Gastroesophageal sphincter (tissue), 4 donors: ENCODE measurements around the gene ADAM17. TPM values are rescaled to one million over a fixed set of nuclear protein-coding genes. Genes with fewer than 3 reads are reported as not detected.

ENCODE experiments used
- ATAC-seq: fragments of 150-250 bp; one replicate; pipeline ENCODE4 v1.9.1; 2016; ENCODE audit warnings: mild to moderate bottlenecking, moderate library complexity
- H3K27ac ChIP-seq, 4 donors: fragments of 200-600 bp; sonication (generic) in 3 of 4; 1 replicate in 3 of 4; 2 replicates in 1 of 4; pipeline ENCODE4 v1.5.1; 2016 to 2019
- H3K27me3 ChIP-seq: fragments of 200-600 bp; sonication (generic); one replicate; pipeline ENCODE4 v1.5.1; 2019
- H3K36me3 ChIP-seq, 2 donors: fragments of 200-600 bp; sonication (generic); one replicate each; pipeline ENCODE4 v1.5.1; 2019; ENCODE audit warnings: control low read depth in 1 of 2
- H3K4me1 ChIP-seq, 3 donors: fragments of 200-600 bp; sonication (generic); 1 replicate in 2 of 3; 2 replicates in 1 of 3; pipeline ENCODE4 v1.5.1; 2016 to 2019; ENCODE audit warnings: control low read depth in 2 of 3
- H3K4me3 ChIP-seq, 2 donors: fragments of 200-600 bp; sonication (generic); one replicate each; pipeline ENCODE4 v1.5.1; 2019; ENCODE audit warnings: mild to moderate bottlenecking in 1 of 2, moderate library complexity in 1 of 2
- H3K9me3 ChIP-seq, 3 donors: fragments of 200-600 bp; sonication (generic); one replicate each; pipeline ENCODE4 v1.5.1; 2017 to 2019; ENCODE audit warnings: control low read depth in 2 of 3
- CTCF ChIP-seq, 4 experiments: fragments of 200-600 bp in 2 of 4; fragments of 450-650 bp in 2 of 4; sonication (generic) in 1 of 4; IDR thresholded peaks; one replicate each; pipeline ENCODE4 v1.5.1; 2017 to 2019; ENCODE audit warnings: antibody characterized with exemption in 4 of 4, mild to moderate bottlenecking in 2 of 4, moderate library complexity in 2 of 4
- EP300 ChIP-seq: sonication (generic); formaldehyde crosslinking; IDR thresholded peaks from one replicate; pipeline ENCODE4 v1.6.1; 2017; ENCODE audit warnings: antibody characterized with exemption, mild to moderate bottlenecking
- POLR2A ChIP-seq, 2 donors: fragments of 450-650 bp; IDR thresholded peaks; one replicate each; pipeline ENCODE4 v1.6.1; 2017; ENCODE audit warnings: antibody characterized with exemption in 2 of 2, mild to moderate bottlenecking in 2 of 2, moderate library complexity in 1 of 2
- POLR2AphosphoS5 ChIP-seq: sonication (generic); formaldehyde crosslinking; IDR thresholded peaks from one replicate; pipeline ENCODE4 v1.6.1; 2017; ENCODE audit warnings: antibody characterized with exemption
- WGBS, 2 donors: methylation state at CpG; one replicate each; pipeline ENCODE4 v1.1.5; 2018; ENCODE audit warnings: low coverage in 1 of 2; 5-methylcytosine and 5-hydroxymethylcytosine counted together
- total RNA-seq, 4 donors: library from RNA; depleted of rRNA; stranded (reverse); fragments of >200 nt; gene quantifications; one replicate each; pipeline ENCODE4 v1.1.0, GENCODE V29; 2016

The ADAM17 gene
- total RNA-seq, 4 donors from 2014 or later = 16.0 to 38.3 (median 17.9) TPM

GRCh38 chr2:9471206-9471605, 84.4 kb downstream of the ADAM17 start:
- H3K9me3 ChIP-seq = no peaks in the 10 kb centered on the region
- peaks cover 0 to 33% of the 10 kb centered on the region in 2 donors for H3K36me3 ChIP-seq
- WGBS, 2 donors = 64 to 72% methylated on average over 5 of the region's 5 CpGs
- no peak overlapping the region for H3K4me3 ChIP-seq
- ATAC-seq = no peak
- TF ChIP-seq POLR2AphosphoS5 = no peak
- no peak for TF ChIP-seq CTCF (IDR thresholded peaks at IDR 0.05)
- TF ChIP-seq POLR2A (IDR thresholded peaks at IDR 0.05) = no peak
- no peak for TF ChIP-seq EP300
- H3K4me1 ChIP-seq = peaks cover 0 to 25% (median 7%) of the 10 kb centered on the region in 3 donors
- peak overlapping the region in 2 of 4 donors; percentile 39 to 54 for H3K27ac ChIP-seq
- no peaks in the 10 kb centered on the region for H3K27me3 ChIP-seq

- TF ChIP-seq POLR2A (IDR thresholded peaks at IDR 0.05) (no peak), POLR2AphosphoS5 (no peak), EP300 (no peak), CTCF (IDR thresholded peaks at IDR 0.05) (no peak)
These were observed 87.9 kb downstream of the ADAM17 start for GRCh38 chr2:9467687-9468086.

GRCh38 chr2:9466147-9466683, 89.4 kb downstream of the ADAM17 start:
- H3K36me3 ChIP-seq = peaks cover 0 to 39% of the 10 kb centered on the region in 2 donors
- ATAC-seq = no peak
- H3K9me3 ChIP-seq = no peaks in the 10 kb centered on the region
- WGBS, 2 donors = 88 to 96% methylated on average over 4 to 10 of the region's 46 CpGs
- H3K27me3 ChIP-seq = no peaks in the 10 kb centered on the region
- H3K4me1 ChIP-seq = peaks cover 0 to 14% (median 0%) of the 10 kb centered on the region in 3 donors
- TF ChIP-seq EP300 (no peak), POLR2AphosphoS5 (no peak), CTCF (IDR thresholded peaks at IDR 0.05) (no peak), POLR2A (IDR thresholded peaks at IDR 0.05) (no peak)
- H3K4me3 ChIP-seq = no peak overlapping the region
- no peak overlapping the region for H3K27ac ChIP-seq

More at GRCh38 chr2:9467687-9468086, 87.9 kb downstream of the ADAM17 start:
- Histone ChIP-seq H3K27ac (no peak overlapping the region), H3K36me3 (peaks cover 0 to 37% of the 10 kb centered on the region in 2 donors), H3K4me1 (peaks cover 0 to 7% (median 0%) of the 10 kb centered on the region in 3 donors), H3K9me3 (no peaks in the 10 kb centered on the region), H3K4me3 (no peak overlapping the region), H3K27me3 (no peaks in the 10 kb centered on the region)
- no peak for ATAC-seq
- 78 to 92% methylated on average over 9 to 10 of the region's 10 CpGs for WGBS, 2 donors

- no peak for ATAC-seq
- no peaks in the 10 kb centered on the region for H3K9me3 ChIP-seq
- H3K36me3 ChIP-seq = peaks cover 0 to 47% of the 10 kb centered on the region in 2 donors
- WGBS, 2 donors = 72 to 78% methylated on average over 6 to 7 of the region's 7 CpGs
- TF ChIP-seq EP300 (no peak), POLR2AphosphoS5 (no peak), POLR2A (IDR thresholded peaks at IDR 0.05) (no peak), CTCF (IDR thresholded peaks at IDR 0.05) (no peak)
- H3K4me1 ChIP-seq = peaks cover 0 to 14% (median 0%) of the 10 kb centered on the region in 3 donors
- H3K4me3 ChIP-seq = no peak overlapping the region
- no peak overlapping the region for H3K27ac ChIP-seq
- H3K27me3 ChIP-seq = no peaks in the 10 kb centered on the region
These were observed 90.5 kb downstream of the ADAM17 start for GRCh38 chr2:9465170-9465569.

GRCh38 chr2:9463698-9464034, 92.0 kb downstream of the ADAM17 start:
- WGBS, 2 donors = 80 to 96% methylated on average over 5 to 7 of the region's 7 CpGs
- H3K27ac ChIP-seq = no peak overlapping the region
- no peak overlapping the region for H3K4me3 ChIP-seq
- no peak for ATAC-seq
- no peaks in the 10 kb centered on the region for H3K27me3 ChIP-seq
- H3K9me3 ChIP-seq = no peaks in the 10 kb centered on the region
- H3K4me1 ChIP-seq = peaks cover 0 to 14% (median 0%) of the 10 kb centered on the region in 3 donors
- peaks cover 0 to 50% of the 10 kb centered on the region in 2 donors for H3K36me3 ChIP-seq
- no peak for TF ChIP-seq POLR2AphosphoS5
- TF ChIP-seq CTCF (IDR thresholded peaks at IDR 0.05) = no peak
- no peak for TF ChIP-seq POLR2A (IDR thresholded peaks at IDR 0.05)
- no peak for TF ChIP-seq EP300
